Astrocyte of the spinal cord (primary cell): ENCODE measurements around the gene CDC26.

Source experiments
- DNase-seq: peaks from one replicate; pipeline ENCODE4 v3.0.0; 2011; ENCODE audit warnings: low read depth, low spot score
- H3K4me3 ChIP-seq: 2 replicates; pipeline ENCODE4 v1.5.1; 2011; ENCODE audit warnings: low read depth, mild to moderate bottlenecking, low read length, moderate library complexity
- in situ Hi-C: cut with HindIII; loops from 2 replicates; pipeline ENCODE4 v1.10.0; 2017; ENCODE audit warnings: low sequenced_read_pairs
- TF ChIP-seq, protein P1 (sequence below): IDR thresholded peaks from 2 replicates; pipeline ENCODE4 v1.5.1; 2012; ENCODE audit warnings: low read depth, mild to moderate bottlenecking, low read length, inconsistent platforms

Gene CDC26

GRCh38 chr9:113306566-113306965, 31.2 kb upstream of the CDC26 start:
- H3K4me3 ChIP-seq, result no peak overlapping the region
- TF ChIP-seq, protein P1, sequence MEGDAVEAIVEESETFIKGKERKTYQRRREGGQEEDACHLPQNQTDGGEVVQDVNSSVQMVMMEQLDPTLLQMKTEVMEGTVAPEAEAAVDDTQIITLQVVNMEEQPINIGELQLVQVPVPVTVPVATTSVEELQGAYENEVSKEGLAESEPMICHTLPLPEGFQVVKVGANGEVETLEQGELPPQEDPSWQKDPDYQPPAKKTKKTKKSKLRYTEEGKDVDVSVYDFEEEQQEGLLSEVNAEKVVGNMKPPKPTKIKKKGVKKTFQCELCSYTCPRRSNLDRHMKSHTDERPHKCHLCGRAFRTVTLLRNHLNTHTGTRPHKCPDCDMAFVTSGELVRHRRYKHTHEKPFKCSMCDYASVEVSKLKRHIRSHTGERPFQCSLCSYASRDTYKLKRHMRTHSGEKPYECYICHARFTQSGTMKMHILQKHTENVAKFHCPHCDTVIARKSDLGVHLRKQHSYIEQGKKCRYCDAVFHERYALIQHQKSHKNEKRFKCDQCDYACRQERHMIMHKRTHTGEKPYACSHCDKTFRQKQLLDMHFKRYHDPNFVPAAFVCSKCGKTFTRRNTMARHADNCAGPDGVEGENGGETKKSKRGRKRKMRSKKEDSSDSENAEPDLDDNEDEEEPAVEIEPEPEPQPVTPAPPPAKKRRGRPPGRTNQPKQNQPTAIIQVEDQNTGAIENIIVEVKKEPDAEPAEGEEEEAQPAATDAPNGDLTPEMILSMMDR, result no peak
- DNase-seq, result no peak
- in situ Hi-C loops, result no loop called here

GRCh38 chr9:113302792-113303418, 27.5 kb upstream of the CDC26 start, which contains the start of gene RNF183:
TSS of gene RNF183 (minus strand) at chr9:113303376. CDS start at chr9:113298184, 5,192 bp downstream.
- no peak within 1 kb of the TSS for H3K4me3 ChIP-seq
- no peak for DNase-seq
- TF ChIP-seq, protein P1, result no peak
- in situ Hi-C loops, result no loop called here

GRCh38 chr9:113301548-113301947, 26.2 kb upstream of the CDC26 start:
- TF ChIP-seq, protein P1, result no peak
- no peak for DNase-seq
- no peak overlapping the region for H3K4me3 ChIP-seq
- in situ Hi-C loops, result no loop called here

GRCh38 chr9:113299800-113300292, 24.5 kb upstream of the CDC26 start:
- in situ Hi-C loops, result no loop called here
- DNase-seq, result no peak
- TF ChIP-seq, protein P1, result no peak
- no peak overlapping the region for H3K4me3 ChIP-seq

DNA sequence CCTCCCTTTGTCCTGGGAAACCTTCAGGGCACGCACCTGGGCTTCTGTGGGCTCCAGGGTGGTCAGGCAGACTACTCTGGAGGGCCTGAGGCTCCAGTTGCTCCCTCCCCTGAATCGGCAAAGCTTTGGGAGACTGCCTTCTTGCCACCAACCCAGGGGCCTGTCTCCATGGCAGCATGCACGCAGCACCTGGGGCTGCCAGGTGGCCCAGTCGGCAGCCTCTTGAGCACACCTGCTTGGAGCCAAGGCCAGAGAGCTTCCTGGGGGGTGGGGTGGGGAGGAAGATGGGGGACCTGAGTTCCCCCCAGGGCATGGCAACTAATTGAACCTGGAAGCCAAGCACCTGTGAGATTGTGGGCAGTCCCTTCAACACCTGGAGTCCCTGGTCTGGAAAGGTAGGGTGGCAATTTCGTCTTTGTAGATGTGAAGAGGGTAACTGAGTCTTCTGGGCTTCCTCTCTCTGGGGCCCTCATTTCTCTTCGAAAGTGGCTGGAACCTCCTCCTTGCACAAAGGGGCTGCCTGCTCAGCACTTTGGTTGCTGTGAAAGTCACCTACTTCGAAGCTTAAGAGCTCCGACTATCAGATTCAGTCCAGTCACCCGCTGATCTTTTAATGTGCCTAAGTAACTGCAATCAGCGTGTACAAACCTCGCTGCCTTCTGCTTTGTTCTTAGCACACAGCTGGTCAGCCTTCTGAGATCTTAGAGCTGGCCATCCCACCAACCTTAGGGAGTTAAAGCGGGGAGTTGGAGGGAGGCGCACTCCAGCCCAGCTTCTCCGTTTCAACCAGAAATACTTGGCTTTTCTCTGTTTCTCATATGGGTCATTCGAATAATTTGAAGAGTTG, 23.8 kb upstream of the CDC26 start:
- no peak for DNase-seq
- in situ Hi-C loops, result no loop called here
- H3K4me3 ChIP-seq, result no peak overlapping the region
- TF ChIP-seq, protein P1, result no peak

DNA sequence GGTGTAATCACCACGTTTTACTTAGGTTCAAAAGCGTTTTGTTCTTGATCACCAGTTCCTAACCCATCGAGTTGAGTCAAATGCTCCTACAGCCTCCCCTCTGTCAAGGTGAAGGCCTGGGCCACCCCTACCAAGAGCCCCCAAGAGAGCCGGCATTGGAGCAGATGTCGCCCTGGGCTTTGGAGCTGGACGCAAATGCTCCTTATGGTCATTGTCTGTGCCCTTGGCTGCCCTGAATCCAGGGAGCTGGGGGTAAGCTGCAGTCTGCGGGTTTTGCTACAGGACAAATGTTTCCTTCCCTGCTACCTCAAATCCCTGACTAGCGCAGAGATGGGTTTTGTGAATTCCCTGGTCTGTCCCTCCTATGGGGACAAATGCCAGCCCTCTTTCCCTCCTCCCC, 22.9 kb upstream of the CDC26 start:
- in situ Hi-C loops, result no loop called here
- H3K4me3 ChIP-seq, result no peak overlapping the region
- TF ChIP-seq, protein P1, result no peak
- DNase-seq, result no peak
